ENCODE measurements around the gene HCAR3.

- TF ChIP-seq BACH2 (CRISPR knock-in tag; IDR thresholded peaks at IDR 0.05; ENCODE audit: borderline replicate concordance) (no peak), POU6F1 (CRISPR knock-in tag; IDR thresholded peaks at IDR 0.05; ENCODE audit: borderline replicate concordance, low read depth) (no peak), GLIS3 (CRISPR knock-in tag; IDR thresholded peaks at IDR 0.05) (no peak), CREB5 (CRISPR knock-in tag; IDR thresholded peaks at IDR 0.05; ENCODE audit: low read depth) (no peak), ZFP30 (CRISPR knock-in tag; IDR thresholded peaks at IDR 0.05) (no peak), ZNF70 (CRISPR knock-in tag; IDR thresholded peaks at IDR 0.05) (no peak), ISL1 (CRISPR knock-in tag; IDR thresholded peaks at IDR 0.05) (no peak), PATZ1 (CRISPR knock-in tag; IDR thresholded peaks at IDR 0.05; ENCODE audit: borderline replicate concordance) (no peak), ESRRG (CRISPR knock-in tag; IDR thresholded peaks at IDR 0.05) (no peak)
Measured at GRCh38 chr12:122740351-122740750, 23.7 kb upstream of the HCAR3 start.

Measured in SK-N-SH treated with all-trans-retinoic acid at 6 μM for 48 hours (cell line).